Epithelial cell of alveolus of lung (primary cell): Measurements from ENCODE around the gene RANBP6. TPM values are rescaled to one million over a fixed set of nuclear protein-coding genes. Genes with fewer than 3 reads are reported as not detected.

Experiments used
- total RNA-seq: library from RNA; depleted of rRNA; stranded (reverse); fragments of >200 nt; gene quantifications from 2 replicates; pipeline ENCODE4 v1.2.1, GENCODE V29; 2015

Gene RANBP6
- 15.5 and 16.7 TPM in 2 replicates for total RNA-seq

GRCh38 chr9:6015278-6016157, at the start of gene RANBP6:
RANBP6 (minus strand) TSS chr9:6015624; CDS start chr9:6015607, 17 bp downstream.

Other genes with a start within 250 kb of the RANBP6 start
- gene ERMP1, start 182.5 kb downstream of the RANBP6 start, total RNA-seq = 16.1 and 19.0 TPM in 2 replicates
- gene MLANA, start 124.7 kb downstream of the RANBP6 start, total RNA-seq = not detected in 2 replicates
- 10.9 and 60.6 TPM in 2 replicates for gene IL33, start 200.2 kb upstream of the RANBP6 start, total RNA-seq